ENCODE measurements around the gene SOCS7.

The SOCS7 gene

DNA sequence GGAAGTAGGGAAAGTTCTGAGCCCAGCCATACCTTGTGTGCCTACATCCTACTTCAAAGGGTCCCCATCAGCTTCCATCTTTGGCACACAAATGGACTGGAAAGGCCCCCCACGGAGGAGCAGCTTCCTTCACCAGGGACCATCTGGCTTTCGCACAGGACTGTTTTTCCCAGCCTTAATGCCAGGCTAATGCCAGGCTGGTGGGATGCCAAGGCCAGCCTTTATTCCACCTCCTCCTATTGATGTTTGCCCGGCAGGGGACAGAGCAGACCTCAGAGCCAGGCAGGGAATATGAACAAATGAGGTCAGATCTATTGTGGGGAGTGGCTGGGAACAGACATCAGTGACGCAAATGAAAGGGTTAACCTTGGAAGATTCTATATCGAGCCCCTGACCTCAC is 13.6 kb upstream of the SOCS7 start:
- no peak for DNase-seq (ENCODE audit: low spot score)

DNA sequence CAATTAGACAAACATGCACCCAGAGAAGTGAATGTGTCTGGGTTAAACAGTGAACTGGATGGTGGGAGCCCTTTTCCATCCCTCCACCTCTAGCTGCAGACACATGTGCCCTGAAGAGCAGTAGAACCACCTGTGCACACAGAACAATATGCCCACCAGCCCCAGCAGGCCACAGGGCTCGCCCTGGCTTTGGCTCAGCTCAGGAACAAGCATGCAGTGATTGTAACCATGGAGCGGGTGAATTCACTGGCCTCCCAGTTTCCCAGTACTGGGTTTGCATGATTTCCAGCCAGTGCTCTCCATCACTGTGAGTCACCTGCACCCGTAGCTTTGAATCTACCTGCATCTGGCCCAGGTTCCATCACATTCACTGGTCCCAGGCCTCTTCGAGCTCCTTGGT is 13.1 kb upstream of the SOCS7 start:
- DNase-seq (ENCODE audit: low spot score): no peak

DNA sequence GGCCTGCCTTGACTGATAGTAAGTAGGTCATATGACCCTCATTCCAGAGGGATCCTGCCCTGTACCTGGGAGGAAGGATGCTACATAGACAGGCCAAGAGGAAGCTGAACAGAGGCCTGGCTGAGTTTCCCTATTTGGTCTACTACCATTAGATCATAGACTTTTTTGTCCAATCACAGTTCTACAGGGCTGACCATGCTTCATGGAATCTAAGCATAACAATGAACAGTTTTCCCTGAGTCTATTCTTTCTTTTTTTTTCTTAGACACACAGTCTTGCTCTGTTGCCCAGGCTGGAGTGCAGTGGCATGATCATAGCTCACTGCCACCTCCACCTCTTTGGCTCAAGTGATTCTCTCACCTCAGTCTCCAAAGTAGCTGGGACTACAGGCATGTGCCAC is 11.8 kb upstream of the SOCS7 start:
- no peak for DNase-seq (ENCODE audit: low spot score)

DNA sequence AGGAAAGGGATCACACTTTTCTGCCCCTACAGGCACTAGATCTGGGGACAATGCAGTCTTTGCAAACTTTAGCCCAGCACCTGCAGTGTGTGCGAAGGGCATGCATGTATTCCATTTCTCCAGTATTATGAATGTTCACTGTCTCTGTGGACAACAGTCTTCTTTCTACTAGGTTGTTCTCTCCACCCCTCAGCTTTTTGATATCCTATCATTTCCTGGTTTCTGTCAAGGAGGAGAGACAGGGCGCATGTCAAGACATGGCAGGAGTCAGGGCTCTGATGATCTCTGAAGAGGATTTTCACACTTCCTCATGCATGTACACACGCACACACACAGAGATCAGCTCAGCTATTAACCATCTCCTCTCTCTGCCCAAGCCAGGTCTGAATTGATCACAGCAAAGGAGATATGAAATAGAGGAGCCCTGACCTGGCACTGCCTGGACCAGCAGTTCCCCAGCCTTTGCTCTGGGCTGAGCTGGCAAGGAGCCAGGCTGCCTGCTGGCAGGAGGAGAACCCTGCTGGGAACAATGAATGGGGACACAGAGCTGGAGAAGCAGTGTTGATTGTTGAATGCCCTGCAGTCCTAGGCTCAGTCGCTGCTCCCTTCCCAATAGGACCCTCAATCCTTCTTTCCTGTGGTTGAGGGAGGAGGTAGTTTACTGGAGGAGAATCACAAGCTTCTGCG is 10.5 kb upstream of the SOCS7 start:
- no peak for DNase-seq (ENCODE audit: low spot score)

DNA sequence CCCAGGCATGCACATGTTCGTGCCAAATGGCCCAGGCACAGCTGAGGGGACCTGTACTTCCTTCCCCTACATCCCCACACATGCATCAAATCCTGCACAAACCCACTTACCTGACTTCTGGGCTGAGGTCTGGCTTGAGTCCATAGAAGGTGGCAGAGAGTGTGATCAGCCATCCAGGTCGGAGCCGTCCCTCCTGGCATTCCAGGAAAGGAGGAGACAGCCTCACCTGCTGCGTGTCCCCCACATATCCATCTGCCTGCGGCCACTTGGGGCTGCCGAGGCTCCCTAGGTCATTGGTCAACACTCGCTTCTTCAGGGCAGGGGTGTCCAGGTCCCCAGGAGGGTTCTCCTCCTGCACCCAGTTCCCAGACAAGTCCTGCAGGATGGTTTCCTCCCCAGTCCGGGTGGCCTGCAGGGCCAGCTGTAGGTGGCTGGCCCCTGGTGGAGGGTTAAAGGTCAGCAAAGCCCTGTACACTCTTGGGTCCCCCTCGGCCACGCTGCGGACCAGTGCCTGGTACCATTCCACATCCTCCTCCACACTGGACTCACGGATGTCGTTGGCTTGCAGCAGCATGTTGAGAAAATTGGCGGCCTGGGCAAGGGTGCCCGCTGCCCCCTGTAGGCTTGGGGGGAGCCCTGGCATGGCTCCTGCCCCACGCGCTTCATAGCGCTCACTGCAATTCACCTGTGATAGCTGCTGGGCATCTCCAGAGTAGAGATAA is 8.6 kb upstream of the SOCS7 start:
- DNase-seq (ENCODE audit: low spot score): no peak

DNA sequence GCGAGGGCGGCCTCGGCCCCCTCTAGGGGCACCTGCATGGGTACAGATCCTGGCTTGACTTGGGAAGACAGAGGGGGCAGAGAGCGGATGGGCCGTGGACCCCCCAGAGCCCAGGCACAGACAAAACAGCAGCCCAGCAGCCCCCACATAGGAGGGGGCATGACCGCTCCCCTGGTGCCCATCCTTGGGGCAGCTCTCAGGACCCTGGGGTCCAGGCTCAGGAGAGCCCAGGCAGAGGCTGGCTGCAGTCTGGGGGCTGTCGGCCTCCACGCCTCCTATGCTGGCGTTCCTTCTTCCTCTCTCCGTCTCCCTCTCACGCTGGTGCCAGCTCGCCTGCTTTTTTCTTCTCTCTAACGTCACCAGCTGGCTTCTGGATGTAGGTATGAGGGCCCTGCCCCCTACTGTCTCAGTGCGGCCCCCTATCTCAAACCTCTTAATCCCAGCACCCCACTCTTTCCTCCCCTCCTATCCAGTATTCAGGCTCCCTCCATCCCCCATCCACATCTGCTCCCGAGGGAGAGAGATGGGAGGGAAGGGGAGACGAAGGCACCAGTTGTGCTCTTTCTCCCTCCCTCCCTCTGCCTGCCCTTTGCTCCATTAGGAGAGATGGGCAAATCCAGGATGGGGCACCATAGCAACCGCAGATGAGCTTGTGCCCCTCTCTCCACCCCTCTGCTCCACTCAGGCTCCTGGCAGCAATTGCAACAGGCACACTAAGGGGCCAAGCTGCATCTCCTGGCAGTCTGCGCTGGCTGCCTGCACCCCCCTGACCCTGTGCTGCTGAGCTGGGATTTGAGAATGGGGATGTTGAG is 7.8 kb upstream of the SOCS7 start, which contains the start of gene GPR179:
Gene GPR179, minus strand, starts transcription at position 349 of the 812 bp plus-strand sequence. Its CDS starts 167 bp downstream, at position 182.
- DNase-seq (ENCODE audit: low spot score): no peak

DNA sequence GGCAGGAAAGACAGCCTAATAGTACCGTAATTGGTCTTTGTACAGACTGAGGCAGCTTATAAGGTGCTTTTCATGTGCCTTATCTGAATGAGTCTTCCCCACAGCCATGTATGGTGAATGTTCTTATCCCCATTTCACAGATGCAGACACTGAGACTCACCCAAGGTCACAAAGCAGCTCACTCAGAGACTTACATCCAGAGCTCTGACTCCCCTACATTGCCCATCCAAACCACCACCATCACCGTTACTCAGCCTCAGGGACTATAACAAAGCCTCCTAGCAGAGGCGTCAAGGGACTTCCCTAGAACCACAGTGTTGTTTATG is 7.3 kb upstream of the SOCS7 start:
- DNase-seq (ENCODE audit: low spot score): no peak

DNA sequence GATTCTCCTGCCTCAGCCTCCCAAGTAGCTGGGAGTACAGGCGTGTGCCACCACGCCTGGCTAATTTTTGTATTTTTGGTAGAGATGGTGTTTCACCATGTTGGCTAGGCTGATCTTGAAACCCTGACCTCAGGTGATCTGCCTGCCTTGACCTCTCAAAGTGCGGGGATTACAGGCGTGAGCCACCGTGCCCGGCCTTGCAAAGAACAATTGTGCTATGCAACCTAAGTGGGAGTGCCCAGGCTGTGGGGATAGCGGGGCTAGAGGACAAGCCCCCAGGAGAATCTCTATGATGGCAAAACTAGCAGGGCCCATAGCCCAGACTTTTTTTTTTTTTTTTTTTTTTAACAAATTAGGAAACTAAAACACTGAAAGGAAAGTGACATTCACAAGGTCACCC is 5.9 kb upstream of the SOCS7 start:
- no peak for DNase-seq (ENCODE audit: low spot score)

DNA sequence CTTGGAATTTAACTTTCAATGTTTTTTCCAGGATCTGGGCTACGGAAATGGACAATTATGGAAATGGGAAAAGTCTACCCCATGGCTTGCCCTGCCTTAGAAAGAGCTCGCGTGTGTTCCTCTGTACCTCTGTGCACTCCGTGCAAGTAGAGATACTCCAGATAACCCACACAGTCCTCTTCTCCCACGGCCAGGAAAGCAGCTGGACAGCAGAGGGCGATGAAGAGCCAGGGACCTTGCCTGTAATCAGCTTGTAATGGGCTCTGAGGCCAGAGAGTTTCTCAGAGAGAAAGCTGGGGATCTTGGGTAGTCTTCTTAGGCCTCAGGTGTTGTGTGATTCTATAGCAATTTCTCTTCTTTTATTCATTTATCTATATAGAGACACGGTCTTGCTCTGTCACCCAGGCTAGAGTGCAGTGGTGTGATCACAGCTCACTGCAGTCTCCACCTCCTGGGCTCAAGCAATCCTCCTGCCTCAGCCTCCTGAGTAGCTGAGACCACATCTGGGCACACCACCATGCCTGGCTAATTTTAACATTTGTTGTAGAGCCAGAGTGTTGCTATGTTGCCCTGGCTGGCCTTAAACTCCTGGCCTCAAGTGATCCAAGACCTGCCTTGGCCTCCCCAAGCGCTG is 2.4 kb upstream of the SOCS7 start:
- peak; percentile 76 for DNase-seq (ENCODE audit: low spot score)

DNA sequence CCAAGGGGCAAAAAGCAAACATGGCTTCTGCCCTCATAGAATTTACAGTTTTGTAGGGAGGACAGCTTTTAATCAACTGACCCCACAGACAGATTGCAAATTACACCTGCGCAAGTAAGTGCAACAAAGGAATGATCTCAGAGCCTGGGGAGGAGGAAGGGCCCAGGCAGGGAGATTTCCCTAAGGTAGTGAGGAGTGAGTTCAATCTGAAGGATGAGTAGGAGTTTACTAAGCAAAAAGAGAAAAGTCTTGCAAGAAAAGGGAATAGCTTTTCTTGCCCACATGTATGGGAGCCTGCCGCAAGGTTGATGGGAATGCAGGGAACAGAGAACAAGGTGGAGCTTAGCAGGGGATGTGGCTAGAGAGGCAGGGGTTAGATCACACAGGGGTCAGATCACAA is 1.6 kb upstream of the SOCS7 start:
- DNase-seq (ENCODE audit: low spot score): no peak

DNA sequence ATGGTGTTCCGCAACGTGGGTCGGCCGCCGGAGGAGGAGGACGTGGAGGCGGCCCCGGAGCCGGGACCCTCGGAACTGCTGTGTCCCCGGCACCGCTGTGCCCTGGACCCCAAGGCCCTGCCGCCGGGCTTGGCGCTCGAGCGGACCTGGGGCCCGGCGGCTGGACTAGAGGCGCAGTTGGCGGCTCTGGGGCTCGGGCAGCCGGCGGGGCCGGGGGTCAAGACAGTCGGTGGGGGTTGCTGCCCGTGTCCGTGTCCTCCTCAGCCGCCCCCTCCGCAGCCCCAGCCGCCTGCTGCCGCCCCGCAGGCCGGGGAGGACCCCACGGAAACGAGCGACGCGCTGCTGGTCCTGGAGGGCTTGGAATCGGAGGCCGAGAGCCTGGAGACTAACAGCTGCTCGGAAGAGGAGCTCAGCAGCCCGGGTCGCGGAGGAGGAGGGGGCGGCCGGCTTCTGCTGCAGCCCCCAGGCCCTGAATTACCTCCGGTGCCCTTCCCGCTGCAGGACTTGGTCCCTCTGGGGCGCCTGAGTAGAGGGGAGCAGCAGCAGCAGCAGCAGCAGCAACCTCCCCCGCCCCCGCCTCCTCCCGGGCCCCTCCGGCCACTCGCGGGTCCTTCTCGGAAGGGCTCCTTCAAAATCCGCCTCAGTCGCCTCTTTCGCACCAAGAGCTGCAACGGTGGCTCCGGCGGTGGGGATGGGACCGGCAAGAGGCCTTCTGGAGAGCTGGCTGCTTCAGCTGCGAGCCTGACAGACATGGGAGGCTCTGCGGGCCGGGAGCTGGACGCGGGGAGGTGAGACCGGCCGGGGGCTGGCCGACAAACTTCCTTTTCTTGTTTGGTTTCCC is 821 bp downstream of the SOCS7 start:
- DNase-seq (ENCODE audit: low spot score): no peak

DNA sequence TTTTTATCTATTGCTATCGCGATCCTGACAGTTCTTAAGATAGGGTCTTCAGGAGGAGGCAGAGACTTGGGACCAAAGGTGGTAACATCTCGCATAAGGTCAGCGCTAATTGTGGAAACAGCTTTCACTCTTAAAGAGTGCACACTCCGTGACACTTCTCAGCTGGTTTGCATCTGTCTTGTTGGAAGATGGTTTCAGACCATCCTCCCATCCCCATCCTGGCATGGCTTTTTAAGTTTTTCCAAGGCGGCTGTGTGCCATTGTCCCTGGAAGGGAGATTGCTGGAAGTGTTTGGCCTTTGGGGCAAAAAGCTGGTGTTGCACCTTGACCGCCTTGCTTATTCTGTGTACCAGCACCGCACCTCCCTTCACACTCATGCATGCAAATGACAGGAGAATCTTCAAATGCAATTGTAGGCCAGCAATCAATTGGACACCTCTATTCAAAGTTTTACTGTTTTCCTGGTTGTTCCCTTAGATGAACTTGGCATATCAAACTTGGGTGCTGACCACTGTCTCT is 1.5 kb downstream of the SOCS7 start:
- no peak for DNase-seq (ENCODE audit: low spot score)

DNA sequence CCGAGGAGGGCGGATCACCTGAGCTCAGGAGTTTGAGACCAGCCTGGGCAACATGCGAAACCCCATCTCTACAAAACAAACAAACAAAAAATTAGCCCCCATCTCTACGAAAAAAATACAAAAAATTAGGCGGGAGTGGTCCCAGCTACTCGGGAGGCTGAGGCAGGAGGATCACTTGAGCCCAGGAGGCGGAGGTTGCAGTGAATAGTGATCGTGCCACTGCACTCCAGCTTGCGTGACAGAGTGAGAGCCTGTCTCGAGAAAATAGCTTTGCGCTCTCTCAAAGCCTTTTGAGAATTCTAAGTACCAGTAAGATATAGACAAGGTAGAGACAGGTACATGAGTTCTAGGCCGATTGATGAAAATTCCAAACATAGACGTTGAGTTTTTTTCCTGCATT is 2.0 kb downstream of the SOCS7 start:
- no peak for DNase-seq (ENCODE audit: low spot score)

DNA sequence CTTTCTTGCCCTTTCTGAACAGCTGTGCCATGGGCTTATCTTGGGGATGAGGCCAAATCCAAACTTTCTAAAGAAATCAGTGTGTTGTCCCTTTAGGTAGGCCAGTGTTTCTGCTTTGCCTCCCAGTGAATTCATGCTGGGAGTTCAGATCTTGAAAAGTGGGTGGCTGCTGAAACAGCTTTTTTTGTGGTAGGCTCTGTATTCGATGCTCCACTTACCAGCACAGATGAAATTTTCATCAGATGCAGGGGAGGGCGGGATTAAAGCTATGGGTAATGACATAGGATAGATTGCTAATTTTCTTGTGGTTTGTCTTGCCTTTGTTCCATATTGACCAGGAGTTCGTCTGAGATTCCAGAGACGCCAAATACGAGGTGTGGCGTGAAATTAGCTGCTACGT is 2.8 kb downstream of the SOCS7 start:
- DNase-seq (ENCODE audit: low spot score): no peak

DNA sequence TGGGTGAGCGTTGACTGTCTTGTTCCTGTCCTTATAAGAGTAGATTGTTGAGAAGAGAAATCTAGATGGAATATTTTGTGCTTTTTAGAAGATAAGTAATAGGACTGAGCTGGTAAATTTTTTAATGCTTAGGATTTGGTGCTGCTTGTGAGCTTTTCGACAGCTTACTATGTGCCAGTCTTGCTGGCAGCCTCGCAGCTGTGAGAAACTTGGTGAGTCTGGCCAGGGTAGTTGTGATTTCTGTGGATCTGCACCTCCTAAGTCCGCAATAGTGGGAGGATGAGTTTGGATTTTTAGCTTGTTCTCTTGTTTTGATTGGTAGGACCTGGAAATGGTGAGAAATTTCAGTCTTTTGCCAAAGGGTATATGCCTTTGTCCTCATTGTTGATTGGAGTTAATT is 3.6 kb downstream of the SOCS7 start:
- DNase-seq (ENCODE audit: low spot score): no peak

DNA sequence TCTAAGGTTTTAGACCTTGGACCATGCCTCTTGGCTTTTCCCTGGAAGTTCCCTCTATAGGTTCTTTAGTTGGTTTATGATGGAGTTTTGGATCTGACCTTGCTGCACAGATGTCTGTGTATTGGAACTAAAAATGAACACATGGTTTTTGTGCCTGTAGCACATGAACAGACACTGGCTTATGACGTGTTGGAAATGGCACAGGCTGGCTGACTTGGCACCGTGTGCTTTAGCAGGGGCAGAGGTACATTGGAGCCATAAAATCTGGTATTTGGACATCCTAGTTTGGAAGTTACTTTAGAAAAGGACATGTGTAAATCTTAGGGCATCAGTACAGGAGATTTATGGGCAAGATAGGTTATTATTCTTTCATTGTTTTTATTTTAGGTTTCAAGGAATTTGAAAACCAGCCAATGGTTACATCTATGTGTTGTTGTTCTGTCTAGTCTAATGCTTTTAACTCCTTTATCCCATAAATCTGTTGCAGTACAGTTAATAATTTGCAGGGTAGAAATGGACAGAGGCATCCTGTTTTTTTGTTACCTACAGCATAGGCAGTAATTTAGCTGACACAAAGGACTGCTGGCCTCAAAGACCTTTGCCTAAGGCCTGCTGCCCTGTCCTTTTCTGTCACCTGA is 6.0 kb downstream of the SOCS7 start:
- no peak for DNase-seq (ENCODE audit: low spot score)

DNA sequence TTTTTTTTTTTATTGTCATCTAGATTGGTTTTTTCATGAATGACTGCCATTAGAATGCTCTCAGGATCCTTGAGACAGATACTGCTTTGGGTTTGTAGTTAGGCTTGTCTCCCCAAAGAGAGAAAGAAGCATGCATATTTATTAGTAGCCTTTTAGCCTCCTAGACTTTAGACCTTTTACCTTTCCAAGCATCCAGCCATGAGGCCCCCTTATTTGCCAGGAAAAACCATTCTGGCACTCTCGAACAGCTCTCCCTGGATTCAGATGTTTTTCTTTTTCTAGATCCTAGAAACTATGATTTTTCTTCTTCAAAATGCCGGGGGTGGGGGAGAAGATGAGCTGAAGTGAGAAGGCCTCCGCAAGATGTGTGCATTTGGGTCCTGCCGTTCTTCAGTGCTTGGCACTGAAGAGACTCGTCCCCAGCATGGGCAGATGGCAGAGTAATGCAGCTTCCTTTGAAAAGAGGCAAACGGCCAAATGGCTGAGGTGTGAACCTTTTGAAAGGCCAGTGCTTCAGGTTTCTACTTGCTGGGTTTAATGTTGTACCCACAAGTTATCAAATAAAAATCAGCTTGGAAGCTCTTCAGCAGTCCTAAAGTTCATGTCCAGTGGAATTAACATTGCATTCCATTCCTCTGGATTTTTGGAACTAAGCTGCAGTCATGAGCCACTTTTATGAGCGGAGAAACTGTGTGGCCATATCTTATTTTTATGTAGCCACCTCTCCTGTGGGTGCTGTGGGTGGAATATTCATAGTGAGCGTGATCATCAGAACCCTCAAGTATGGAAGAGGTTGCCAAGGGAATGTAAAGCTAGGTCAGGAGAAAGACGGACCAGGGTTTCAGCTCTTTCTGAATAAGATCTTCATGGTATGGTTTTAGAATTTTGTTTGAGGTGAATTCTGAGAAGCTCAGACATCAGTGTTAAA is 7.2 kb downstream of the SOCS7 start:
- DNase-seq (ENCODE audit: low spot score): peak; percentile 15

DNA sequence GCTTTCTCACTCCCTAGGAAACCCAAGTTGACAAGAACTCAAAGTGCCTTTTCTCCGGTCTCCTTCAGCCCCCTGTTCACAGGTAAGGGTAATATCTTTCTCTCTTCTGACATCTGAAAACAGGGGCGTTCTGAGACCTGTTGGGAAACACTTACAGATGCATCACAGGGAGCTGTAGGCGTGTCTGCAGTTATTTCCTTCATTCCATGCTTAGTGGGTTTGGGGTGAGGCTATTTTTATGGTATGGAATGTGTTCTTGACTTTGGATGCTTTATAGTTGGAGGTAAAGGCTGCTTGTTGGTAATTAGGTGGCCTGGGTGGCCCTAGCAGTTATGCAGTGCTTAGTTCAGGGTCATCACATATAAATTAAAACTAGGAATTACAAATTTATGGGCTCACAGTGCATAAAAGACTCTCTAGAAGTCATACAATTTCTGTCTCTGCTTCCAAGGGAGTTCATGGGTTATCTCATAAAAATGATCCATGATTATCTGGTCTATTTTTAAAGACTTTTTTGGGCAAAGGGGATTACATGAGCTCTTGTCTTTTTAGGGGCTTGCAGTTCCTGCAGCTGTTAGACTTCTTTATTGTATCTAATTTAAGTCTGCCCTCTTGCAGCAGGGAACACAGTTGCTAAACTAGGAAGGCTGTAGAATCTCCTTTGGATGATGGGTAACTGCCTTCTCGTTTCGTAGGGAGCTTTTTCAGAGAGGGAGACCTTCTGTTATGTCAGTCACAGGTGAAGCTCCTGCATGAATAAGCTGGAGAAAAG is 10.2 kb downstream of the SOCS7 start:
- no peak for DNase-seq (ENCODE audit: low spot score)

DNA sequence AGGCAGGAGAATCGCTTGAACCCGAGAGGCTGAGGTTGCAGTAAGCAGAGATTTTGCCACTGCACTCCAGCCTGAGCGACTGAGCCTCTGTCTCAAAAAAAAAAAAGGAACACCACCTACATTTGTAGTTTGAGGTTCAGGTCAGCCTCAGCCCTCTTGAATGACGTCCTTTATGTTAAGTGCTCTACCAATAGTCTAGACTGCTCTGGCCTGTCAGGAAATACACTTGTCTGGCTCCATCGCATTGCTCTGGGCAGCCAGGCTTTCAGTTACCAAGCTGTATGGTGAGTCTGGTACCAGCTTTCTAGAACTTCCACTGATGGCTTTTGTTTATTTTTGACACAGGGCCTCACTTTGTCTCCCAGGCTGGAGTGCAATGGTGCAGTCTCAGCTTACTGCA is 11.4 kb downstream of the SOCS7 start:
- DNase-seq (ENCODE audit: low spot score): no peak

Data from AG08395 (cell line).